ENCODE measurements around the gene FAR2. TPM values are rescaled to one million over a fixed set of nuclear protein-coding genes. Genes with fewer than 3 reads are reported as not detected.

The FAR2 gene
- polyA plus RNA-seq, 3 donors: 14.8 to 38.0 (median 35.8) TPM

DNA sequence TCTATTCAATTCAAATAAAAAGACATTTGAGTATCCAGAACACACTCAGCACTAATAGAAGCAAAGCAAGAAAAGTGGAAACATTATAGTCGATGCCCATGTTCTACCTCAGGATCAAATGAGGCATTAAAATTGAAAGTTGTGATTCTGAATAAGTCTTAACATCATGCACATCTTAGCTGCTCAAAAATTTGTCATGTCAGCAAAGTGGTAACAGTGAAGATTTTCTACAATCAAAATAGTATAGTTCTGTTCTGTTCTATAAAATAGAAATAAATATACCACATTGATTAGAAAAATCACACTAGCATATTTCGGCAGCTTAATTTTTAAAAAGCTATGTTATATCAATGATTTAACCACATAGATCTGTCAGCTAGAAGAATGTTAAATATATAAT lies 157.2 kb downstream of the FAR2 start:
- DNase-seq: no peak
- H3K9me3 ChIP-seq (replicated peaks in 1 of 2; ENCODE audit: control insufficient read depth in 1 of 2, insufficient read depth in 1 of 2, low read length in 2 of 2): no peaks in the 10 kb centered on the region
- Mint-ChIP-seq H3K4me3 (no peak overlapping the region), H3K9me3 (no peaks in the 10 kb centered on the region), H3K36me3 (peaks cover 25 to 37% of the 10 kb centered on the region in 2 donors), H3K4me1 (no peaks in the 10 kb centered on the region), H3K27ac (no peak overlapping the region), H3K27me3 (ENCODE audit: low read depth in 3 of 3) (no peaks in the 10 kb centered on the region)
- WGBS (ENCODE audit: insufficient coverage): no CpG with 5 or more reads among the region's 2 CpGs
- H3K27me3 ChIP-seq (ENCODE audit: control insufficient read depth in 2 of 2, insufficient read depth in 2 of 2, low read length in 2 of 2): no peaks in the 10 kb centered on the region
- H3K27ac ChIP-seq (ENCODE audit: low read depth in 1 of 2, low read length in 2 of 2): no peak overlapping the region
- no peak overlapping the region for H3K9ac ChIP-seq (ENCODE audit: insufficient read depth, low read length, poor library complexity, severe bottlenecking)
- H3K79me2 ChIP-seq (ENCODE audit: insufficient read depth, low read length): no peaks in the 10 kb centered on the region
- no peaks in the 10 kb centered on the region for H3K4me1 ChIP-seq (ENCODE audit: control insufficient read depth in 1 of 2, insufficient read depth in 2 of 2, low read length in 2 of 2)
- H2AFZ ChIP-seq (ENCODE audit: insufficient read depth, low read depth, low read length, poor library complexity, severe bottlenecking): no peak overlapping the region
- H4K20me1 ChIP-seq (ENCODE audit: insufficient read depth, low read length): no peaks in the 10 kb centered on the region
- TF ChIP-seq, protein P1, sequence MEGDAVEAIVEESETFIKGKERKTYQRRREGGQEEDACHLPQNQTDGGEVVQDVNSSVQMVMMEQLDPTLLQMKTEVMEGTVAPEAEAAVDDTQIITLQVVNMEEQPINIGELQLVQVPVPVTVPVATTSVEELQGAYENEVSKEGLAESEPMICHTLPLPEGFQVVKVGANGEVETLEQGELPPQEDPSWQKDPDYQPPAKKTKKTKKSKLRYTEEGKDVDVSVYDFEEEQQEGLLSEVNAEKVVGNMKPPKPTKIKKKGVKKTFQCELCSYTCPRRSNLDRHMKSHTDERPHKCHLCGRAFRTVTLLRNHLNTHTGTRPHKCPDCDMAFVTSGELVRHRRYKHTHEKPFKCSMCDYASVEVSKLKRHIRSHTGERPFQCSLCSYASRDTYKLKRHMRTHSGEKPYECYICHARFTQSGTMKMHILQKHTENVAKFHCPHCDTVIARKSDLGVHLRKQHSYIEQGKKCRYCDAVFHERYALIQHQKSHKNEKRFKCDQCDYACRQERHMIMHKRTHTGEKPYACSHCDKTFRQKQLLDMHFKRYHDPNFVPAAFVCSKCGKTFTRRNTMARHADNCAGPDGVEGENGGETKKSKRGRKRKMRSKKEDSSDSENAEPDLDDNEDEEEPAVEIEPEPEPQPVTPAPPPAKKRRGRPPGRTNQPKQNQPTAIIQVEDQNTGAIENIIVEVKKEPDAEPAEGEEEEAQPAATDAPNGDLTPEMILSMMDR (IDR thresholded peaks at IDR 0.05): no peak
- intact Hi-C loops (cut with micrococcal nuclease): no loop called here
- H3K4me3 ChIP-seq (replicated peaks in 1 of 3; ENCODE audit: low read depth in 2 of 3, low read length in 3 of 3): no peak overlapping the region
- peaks cover 5 to 33% of the 10 kb centered on the region in 2 donors for H3K36me3 ChIP-seq (replicated peaks in 1 of 2; ENCODE audit: control insufficient read depth in 1 of 2, insufficient read depth in 2 of 2, low read length in 2 of 2)
- H3K4me2 ChIP-seq (replicated peaks; ENCODE audit: extremely low read depth, low read length, poor library complexity, severe bottlenecking): no peak overlapping the region

GRCh38 chr12:29306682-29307081 lies 157.6 kb downstream of the FAR2 start:
- H3K9me3 ChIP-seq (replicated peaks in 1 of 2; ENCODE audit: control insufficient read depth in 1 of 2, insufficient read depth in 1 of 2, low read length in 2 of 2): no peaks in the 10 kb centered on the region
- Mint-ChIP-seq H3K36me3 (peaks cover 27 to 41% of the 10 kb centered on the region in 2 donors), H3K4me1 (no peaks in the 10 kb centered on the region), H3K9me3 (no peaks in the 10 kb centered on the region), H3K27ac (peak overlapping the region in 1 of 7 donors; percentile 76), H3K27me3 (ENCODE audit: low read depth in 3 of 3) (no peaks in the 10 kb centered on the region), H3K4me3 (no peak overlapping the region)
- H4K20me1 ChIP-seq (ENCODE audit: insufficient read depth, low read length): no peaks in the 10 kb centered on the region
- no peaks in the 10 kb centered on the region for H3K79me2 ChIP-seq (ENCODE audit: insufficient read depth, low read length)
- no peak overlapping the region for H3K4me2 ChIP-seq (replicated peaks; ENCODE audit: extremely low read depth, low read length, poor library complexity, severe bottlenecking)
- intact Hi-C loops (cut with micrococcal nuclease): no loop called here
- TF ChIP-seq, protein P1 (IDR thresholded peaks at IDR 0.05): no peak
- no peaks in the 10 kb centered on the region for H3K4me1 ChIP-seq (ENCODE audit: control insufficient read depth in 1 of 2, insufficient read depth in 2 of 2, low read length in 2 of 2)
- no peaks in the 10 kb centered on the region for H3K27me3 ChIP-seq (ENCODE audit: control insufficient read depth in 2 of 2, insufficient read depth in 2 of 2, low read length in 2 of 2)
- no peak overlapping the region for H3K9ac ChIP-seq (ENCODE audit: insufficient read depth, low read length, poor library complexity, severe bottlenecking)
- no peak overlapping the region for H3K4me3 ChIP-seq (replicated peaks in 1 of 3; ENCODE audit: low read depth in 2 of 3, low read length in 3 of 3)
- no peak overlapping the region for H3K27ac ChIP-seq (ENCODE audit: low read depth in 1 of 2, low read length in 2 of 2)
- no CpG with 5 or more reads among the region's 2 CpGs for WGBS (ENCODE audit: insufficient coverage)
- H2AFZ ChIP-seq (ENCODE audit: insufficient read depth, low read depth, low read length, poor library complexity, severe bottlenecking): no peak overlapping the region
- DNase-seq: no peak
- H3K36me3 ChIP-seq (replicated peaks in 1 of 2; ENCODE audit: control insufficient read depth in 1 of 2, insufficient read depth in 2 of 2, low read length in 2 of 2): peaks cover 7 to 35% of the 10 kb centered on the region in 2 donors

Data from CD14-positive monocyte (primary cell).